Measurements from ENCODE around the gene MESP1.
"Not testable (repeated sequence)": the region's sequence is repeated elsewhere in the genome, so short reads cannot be mapped to it uniquely, and the experiment has no call there.

The MESP1 gene

GRCh38 chr15:89750560-89751542, at the start of gene MESP1:
Gene MESP1 (minus strand): TSS chr15:89751249. CDS start chr15:89751231, 18 bp downstream.
- peak; percentile 76 for DNase-seq (ENCODE audit: low read depth)

GRCh38 chr15:89799918-89800498, 49.0 kb upstream of the MESP1 start:
- DNase-seq (ENCODE audit: low read depth), result no peak

- no peak for DNase-seq (ENCODE audit: low read depth)
Observed at GRCh38 chr15:89799011-89799911, 48.2 kb upstream of the MESP1 start.

- DNase-seq (ENCODE audit: low read depth), result no peak
Observed at GRCh38 chr15:89797678-89798201, 46.7 kb upstream of the MESP1 start.

- no peak for DNase-seq (ENCODE audit: low read depth)
Observed at GRCh38 chr15:89795996-89796395, 44.9 kb upstream of the MESP1 start.

- DNase-seq (ENCODE audit: low read depth), result no peak
Observed at GRCh38 chr15:89794627-89795241, 43.7 kb upstream of the MESP1 start.

- no peak for DNase-seq (ENCODE audit: low read depth)
Observed at GRCh38 chr15:89792106-89792805, 41.2 kb upstream of the MESP1 start.

- DNase-seq (ENCODE audit: low read depth), result no peak
Observed at GRCh38 chr15:89790661-89791060, 39.6 kb upstream of the MESP1 start.

- no peak for DNase-seq (ENCODE audit: low read depth)
Observed at GRCh38 chr15:89790206-89790605, 39.2 kb upstream of the MESP1 start.

GRCh38 chr15:89788585-89788984, 37.5 kb upstream of the MESP1 start:
- DNase-seq (ENCODE audit: low read depth), result not testable (repeated sequence)

GRCh38 chr15:89787944-89788343, 36.9 kb upstream of the MESP1 start:
- DNase-seq (ENCODE audit: low read depth), result no peak

GRCh38 chr15:89785774-89786140, 34.7 kb upstream of the MESP1 start:
- no peak for DNase-seq (ENCODE audit: low read depth)

- no peak for DNase-seq (ENCODE audit: low read depth)
Observed at GRCh38 chr15:89785064-89785773, 34.2 kb upstream of the MESP1 start.

GRCh38 chr15:89784686-89784960, 33.6 kb upstream of the MESP1 start:
- no peak for DNase-seq (ENCODE audit: low read depth)

GRCh38 chr15:89783861-89784685, 33.0 kb upstream of the MESP1 start:
- no peak for DNase-seq (ENCODE audit: low read depth)

GRCh38 chr15:89783111-89783860, 32.2 kb upstream of the MESP1 start:
- no peak for DNase-seq (ENCODE audit: low read depth)

- DNase-seq (ENCODE audit: low read depth), result not testable (repeated sequence)
Observed at GRCh38 chr15:89782619-89782950, 31.5 kb upstream of the MESP1 start.

GRCh38 chr15:89781891-89782618, 31.0 kb upstream of the MESP1 start:
- DNase-seq (ENCODE audit: low read depth), result no peak
